Measurements from ENCODE around the gene RABAC1.

Gene RABAC1

DNA sequence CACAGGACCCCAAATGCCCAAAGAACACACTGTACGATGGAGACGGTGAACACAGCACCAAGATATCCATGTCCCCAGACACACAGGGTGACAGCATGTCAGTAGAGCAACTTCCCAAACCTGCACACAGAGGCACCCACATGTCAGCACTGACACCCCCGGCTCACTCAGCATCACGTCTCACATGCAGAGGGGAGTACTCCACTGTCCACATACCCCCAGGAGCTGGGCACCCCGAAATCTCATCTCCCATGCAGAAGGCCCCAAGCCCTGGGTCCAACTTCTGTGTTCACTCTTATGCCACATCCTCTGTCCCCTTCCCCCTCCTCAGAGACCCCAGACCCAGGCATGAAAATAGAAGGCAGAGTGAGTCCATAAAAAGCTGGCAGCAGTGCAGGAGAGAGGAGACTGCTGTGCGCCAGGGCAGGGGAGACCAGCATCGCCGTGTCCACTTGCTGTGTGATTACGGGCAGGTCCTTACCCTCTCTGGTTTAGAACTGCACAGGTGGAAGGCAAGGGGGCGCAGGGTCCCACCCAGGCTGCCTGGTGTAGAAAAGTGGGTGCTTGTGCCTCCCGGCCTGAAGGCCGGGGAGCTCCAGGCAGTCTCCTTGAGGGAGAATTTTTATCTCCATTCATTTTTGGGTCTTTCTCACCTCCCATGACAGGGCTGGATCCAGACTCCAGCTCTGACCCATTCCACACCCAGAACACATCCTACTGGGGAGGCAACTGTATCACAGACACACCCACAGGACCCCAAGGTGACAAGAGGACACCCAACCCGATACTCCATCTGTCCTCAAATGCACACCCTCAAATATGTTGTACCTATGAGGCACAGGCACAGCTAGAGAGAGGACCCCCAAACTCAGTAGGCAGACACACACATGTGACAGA is 47.9 kb downstream of the RABAC1 start:
- TF ChIP-seq, protein P1, sequence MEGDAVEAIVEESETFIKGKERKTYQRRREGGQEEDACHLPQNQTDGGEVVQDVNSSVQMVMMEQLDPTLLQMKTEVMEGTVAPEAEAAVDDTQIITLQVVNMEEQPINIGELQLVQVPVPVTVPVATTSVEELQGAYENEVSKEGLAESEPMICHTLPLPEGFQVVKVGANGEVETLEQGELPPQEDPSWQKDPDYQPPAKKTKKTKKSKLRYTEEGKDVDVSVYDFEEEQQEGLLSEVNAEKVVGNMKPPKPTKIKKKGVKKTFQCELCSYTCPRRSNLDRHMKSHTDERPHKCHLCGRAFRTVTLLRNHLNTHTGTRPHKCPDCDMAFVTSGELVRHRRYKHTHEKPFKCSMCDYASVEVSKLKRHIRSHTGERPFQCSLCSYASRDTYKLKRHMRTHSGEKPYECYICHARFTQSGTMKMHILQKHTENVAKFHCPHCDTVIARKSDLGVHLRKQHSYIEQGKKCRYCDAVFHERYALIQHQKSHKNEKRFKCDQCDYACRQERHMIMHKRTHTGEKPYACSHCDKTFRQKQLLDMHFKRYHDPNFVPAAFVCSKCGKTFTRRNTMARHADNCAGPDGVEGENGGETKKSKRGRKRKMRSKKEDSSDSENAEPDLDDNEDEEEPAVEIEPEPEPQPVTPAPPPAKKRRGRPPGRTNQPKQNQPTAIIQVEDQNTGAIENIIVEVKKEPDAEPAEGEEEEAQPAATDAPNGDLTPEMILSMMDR (IDR thresholded peaks at IDR 0.05; ENCODE audit: borderline replicate concordance, insufficient read depth, low read depth, low read length): no peak
- H3K4me3 ChIP-seq (ENCODE audit: low read depth, low read length): no peak overlapping the region

DNA sequence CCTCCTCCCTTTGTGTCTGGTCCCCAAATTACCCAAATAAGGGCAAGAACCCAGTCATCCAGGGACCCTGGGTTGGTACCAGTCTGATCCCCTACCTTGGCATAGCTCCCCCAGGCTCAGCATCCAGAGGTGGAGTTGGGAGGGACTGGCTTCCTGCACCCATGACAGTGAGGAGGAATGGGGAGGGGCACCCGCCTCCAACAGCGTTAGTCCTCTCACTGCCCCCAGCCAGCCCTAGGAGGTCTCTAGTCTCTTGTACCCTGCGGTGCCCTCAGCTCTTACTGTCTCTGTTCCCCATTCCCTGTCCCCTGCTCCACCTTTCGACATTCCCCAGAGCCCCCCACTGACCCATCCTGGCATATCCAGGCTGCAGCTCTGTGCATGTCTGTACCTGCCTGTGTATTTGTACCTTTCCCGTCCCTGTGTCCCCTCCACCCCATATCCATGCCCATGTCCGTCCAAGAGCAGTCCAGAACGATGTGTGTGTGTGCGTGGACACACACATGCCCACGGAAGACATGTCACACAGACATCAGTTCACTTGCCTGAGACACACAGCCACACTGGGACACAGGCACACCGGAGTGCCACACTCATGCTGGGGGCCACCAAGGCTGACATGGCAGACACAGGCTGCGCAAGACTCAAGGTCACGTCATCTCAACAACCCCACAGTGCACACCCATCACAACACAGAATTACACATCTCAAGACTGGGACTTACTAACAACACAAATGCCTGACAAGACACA is 48.7 kb downstream of the RABAC1 start:
- TF ChIP-seq, protein P1 (IDR thresholded peaks at IDR 0.05; ENCODE audit: borderline replicate concordance, insufficient read depth, low read depth, low read length): no peak
- H3K4me3 ChIP-seq (ENCODE audit: low read depth, low read length): no peak overlapping the region

DNA sequence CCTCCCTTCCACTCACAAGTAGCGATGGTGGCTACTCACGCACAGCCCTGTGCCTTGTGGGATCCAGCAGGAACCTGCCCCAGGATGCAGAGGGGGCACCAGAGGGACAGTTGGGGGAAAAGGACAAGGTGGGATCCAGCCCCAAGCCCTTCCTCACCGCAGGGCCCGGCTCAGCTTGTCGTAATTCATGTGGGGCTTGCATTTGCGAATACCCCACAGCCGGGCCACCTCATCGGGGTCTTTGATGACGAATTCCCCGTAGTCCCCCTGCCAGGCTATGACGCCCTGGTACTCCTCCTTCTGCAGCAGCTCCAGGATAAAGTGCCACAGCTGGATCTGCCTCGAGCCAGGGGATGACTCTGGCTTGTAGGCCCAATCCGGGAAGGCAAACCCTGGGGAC is 49.4 kb downstream of the RABAC1 start:
- TF ChIP-seq, protein P1 (IDR thresholded peaks at IDR 0.05; ENCODE audit: borderline replicate concordance, insufficient read depth, low read depth, low read length): no peak
- H3K4me3 ChIP-seq (ENCODE audit: low read depth, low read length): no peak overlapping the region

DNA sequence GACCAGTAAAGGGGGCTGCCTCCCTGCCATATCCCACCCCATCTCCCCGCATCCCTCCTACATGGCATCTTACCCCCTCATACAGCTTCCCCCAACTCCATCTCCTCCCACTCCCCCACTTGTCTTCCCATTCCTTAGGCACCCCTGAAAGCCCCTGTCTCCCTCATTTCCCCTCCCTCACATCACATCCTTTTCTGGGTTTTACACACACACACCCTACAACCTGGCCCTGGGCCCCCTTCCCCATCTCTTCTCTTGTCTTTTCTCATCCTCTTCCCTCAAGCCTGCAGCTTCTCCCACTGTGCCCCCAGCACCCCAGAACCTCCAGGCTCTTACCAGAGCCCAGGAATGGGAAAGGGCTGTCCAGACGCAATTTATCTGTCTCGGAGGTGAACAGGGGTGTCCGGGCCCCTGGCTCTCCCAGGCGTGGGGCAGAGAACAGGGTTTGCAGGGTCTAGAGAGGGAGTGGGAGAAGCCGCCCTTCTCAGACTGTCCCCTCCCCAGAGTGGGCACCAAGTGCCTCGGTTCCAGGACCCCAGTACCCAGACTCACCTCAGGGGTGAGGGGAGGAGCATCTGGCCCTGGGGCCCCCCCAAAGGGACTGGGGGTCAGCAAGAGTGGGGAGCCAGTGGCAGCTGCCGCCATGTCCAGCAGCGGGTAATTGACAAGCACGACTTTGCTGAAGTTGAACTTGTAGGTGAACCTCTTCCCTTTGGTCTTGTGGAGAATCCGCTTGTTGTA is 50.2 kb downstream of the RABAC1 start:
- TF ChIP-seq, protein P1 (IDR thresholded peaks at IDR 0.05; ENCODE audit: borderline replicate concordance, insufficient read depth, low read depth, low read length): no peak

DNA sequence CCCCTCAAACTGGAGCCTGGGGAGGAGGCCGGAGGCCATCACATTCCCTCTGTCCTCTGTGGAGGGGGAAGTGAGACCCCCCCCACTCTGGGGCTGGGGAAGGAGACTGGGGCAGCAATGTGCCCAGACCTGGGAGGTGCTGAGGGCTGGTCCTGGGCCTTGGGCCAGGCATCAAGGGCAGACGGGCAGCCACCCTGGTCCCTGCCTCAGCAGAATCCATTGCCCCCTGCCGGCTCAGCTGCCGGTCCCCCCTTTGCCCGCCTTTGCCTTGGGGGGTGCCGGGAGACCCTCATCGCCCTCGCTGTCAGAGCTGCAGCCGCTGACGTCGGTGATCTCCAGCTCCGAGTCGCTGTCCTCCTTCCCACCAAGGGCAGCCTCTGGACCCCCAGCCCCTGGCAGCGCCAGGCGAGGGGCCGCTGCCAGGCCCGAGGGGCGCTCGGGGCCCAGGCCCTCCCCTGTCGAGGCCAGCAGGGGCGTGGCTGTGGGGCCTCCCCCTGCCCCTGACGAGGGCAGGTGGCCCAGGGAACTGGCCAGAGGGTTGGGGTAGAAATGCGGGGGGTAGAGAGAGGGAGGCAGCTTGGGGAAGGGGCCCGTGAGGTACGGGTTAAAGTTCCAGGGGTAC is 51.0 kb downstream of the RABAC1 start:
- TF ChIP-seq, protein P1 (IDR thresholded peaks at IDR 0.05; ENCODE audit: borderline replicate concordance, insufficient read depth, low read depth, low read length): no peak

More for the DNA sequence above, 50.2 kb downstream of the RABAC1 start:
- H3K4me3 ChIP-seq (ENCODE audit: low read depth, low read length): no peak overlapping the region

DNA sequence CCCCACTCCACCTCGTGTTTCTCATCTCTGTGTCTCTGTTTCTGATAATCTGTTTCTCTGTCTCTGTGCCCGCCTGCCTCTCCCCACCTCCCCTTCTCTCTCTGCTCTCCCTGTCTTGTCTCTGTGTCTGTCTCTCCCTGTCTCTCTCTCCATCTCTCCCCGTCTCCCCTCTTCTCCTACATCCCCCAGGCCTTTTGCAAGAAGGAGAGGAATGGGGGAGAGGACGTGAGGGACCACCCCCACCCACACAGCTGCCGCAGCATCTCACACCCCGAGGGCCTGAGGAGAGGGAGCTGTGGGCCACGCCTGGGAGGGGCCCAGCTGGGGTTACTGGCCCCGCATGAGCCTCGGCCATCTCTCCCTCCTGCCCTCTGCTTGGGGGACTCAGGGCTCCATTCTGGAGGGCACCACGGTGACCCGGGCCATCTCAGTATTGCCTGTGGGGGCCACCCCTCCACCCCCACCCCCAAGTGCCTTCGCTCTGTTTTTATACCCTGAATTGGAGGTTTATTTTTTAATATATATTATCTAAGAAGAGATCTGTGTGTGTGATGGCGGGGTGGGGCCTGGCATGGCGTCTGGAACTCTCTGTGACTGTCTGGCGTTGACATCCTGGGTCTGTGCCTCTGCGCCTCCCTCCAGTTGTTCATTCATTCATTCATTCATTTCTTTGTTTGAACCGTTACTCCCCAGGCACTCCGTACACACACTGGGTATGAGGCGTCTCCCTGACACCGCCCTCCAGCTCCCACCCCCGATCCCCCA is 52.0 kb downstream of the RABAC1 start:
- no peak overlapping the region for H3K4me3 ChIP-seq (ENCODE audit: low read depth, low read length)
- TF ChIP-seq, protein P1 (IDR thresholded peaks at IDR 0.05; ENCODE audit: borderline replicate concordance, insufficient read depth, low read depth, low read length): no peak

More for the DNA sequence above, 51.0 kb downstream of the RABAC1 start:
- H3K4me3 ChIP-seq (ENCODE audit: low read depth, low read length): no peak overlapping the region
